AG08395 (cell line): ENCODE measurements around the gene CERS6.
"Not testable (repeated sequence)": the region's sequence is repeated elsewhere in the genome, so short reads cannot be mapped to it uniquely, and the experiment has no call there.

ENCODE experiments used
- DNase-seq: peaks from one replicate; pipeline ENCODE4 v3.0.0; 2012; ENCODE audit warnings: mixed read lengths, low spot score

CERS6 gene

DNA sequence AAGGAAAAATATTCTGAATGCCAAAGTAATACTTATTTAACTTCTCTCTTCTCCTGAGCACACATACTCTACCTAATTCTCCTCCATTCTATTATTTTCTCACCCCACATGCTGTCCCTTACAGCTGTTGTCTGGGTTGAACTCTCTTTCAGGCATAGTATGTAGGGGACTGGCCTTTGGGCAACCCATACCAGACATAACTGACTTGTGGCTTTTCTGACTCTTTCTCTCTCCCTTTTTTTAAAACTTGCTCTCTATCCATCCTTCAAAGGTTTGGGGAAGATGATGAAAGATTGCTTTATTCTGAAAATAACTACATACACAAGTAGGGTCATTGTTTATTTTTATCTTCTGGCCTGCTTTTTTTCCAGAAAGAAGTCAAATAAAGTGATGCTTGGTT lies 276.4 kb downstream of the CERS6 start:
- DNase-seq = no peak

DNA sequence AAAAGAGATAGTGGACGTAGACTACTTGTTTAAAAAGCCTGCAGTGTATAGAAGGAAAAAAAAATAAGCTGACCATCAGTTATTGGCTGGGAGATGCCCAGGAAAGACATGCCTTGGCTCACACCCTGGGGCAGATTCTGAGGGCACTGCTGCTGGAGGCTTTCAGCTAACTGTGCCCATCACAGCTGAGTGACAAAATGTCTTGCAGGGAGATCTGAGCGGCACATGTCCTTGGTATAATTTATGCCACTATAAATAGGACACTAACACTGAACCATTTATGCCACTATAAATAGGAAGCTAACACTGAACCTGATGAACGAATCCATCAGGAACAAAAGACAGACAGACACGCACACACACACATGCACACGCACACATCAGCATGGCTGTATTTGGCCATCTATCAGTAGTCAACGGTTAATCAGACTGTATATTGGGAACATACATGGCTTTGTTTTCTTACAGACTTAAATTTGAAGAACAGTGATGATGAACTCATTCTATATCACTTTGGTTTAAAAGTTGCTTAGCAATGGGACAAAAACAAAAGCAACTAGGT lies 278.2 kb downstream of the CERS6 start:
- no peak for DNase-seq

DNA sequence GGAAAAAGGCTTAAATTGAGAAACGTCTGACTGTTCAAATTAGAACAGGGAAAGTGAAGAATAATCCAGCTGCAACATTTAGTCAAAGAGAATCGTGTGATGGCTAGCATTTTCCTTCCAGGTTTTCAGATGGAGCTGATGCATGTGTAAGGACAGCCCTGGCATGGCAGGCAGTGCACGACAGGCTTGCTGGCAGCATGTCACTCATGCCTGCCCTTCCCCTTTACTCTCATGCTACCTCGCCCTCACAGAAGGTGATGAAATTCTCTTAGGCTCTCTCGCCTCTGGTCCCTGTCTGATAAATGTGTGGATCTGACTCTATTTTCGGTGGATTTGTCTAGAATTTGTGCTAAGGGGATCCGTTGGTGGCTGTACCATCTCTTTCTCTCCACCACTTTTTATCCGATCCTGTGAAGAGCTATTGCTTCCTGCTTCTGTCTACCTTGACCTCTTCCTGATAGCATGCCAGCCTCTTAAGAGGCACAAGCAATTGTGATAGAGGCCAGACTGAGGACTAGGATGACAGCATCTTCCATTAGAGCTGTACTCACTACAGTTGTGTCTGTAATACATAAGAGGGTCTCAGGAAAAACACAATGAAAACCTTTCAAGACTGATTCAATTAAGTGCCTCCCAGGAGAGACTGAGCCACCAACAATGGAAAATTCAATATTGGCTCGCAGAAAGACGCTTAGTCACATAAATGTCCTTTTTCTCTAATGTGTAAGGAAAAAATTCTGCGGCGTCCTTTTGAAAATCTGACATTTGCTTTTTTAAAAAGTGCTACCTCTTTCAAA lies 280.8 kb downstream of the CERS6 start:
- DNase-seq = no peak

DNA sequence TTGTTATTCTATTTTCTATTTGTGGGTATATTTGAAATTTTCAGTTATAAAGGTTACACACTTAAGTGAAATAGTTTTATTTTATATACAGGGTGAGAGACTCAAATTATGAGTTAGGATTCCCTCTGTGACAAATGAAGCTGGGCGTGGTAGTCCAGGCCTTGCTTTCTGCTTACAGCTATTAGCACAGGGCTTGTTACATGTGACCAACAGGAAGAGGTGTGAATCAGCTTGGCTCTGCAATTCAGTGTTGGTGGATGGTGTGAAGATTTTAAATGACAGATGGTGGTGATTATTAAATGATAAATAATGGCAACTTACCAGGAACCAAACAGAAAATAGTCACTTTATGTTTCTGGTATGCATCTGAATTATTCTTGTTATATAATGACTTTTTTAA lies 282.0 kb downstream of the CERS6 start:
- DNase-seq = no peak

DNA sequence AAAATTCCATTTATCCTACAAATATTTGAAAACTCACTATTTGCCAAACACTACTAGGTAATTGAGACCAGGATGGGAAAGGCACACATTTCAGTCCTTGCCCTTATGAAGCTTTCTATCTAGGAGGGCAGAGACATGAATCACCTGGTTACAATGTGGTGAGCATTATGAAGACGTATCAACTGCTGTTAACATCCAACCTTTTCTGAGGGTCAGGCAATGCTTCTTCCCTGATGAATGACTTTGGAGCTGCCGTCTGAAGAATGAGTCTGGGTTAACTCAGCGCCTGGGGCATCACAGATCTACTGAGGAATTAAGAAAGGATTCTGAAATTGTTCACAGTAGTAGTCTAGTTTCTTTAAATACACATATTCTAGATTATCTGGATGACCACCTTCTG lies 284.3 kb downstream of the CERS6 start:
- no peak for DNase-seq

DNA sequence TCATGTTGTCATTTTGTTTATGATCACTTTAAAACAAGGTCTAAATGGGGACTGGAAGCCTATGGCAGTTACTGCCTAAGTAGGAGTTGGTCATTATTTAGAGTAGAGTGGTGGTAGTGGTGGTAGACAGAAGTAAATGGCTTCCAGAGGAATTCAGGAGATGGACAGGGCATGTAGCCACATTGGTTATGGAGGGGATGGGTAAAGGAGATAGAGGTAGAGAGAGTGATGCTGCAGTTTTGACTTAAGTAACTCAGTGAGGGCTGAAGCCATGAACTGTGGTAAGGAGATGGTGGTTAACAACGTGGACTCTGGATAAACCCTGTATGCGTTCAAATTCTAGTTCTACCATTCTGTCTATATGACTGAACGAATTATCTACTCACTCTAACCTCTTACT lies 284.7 kb downstream of the CERS6 start:
- no peak for DNase-seq

DNA sequence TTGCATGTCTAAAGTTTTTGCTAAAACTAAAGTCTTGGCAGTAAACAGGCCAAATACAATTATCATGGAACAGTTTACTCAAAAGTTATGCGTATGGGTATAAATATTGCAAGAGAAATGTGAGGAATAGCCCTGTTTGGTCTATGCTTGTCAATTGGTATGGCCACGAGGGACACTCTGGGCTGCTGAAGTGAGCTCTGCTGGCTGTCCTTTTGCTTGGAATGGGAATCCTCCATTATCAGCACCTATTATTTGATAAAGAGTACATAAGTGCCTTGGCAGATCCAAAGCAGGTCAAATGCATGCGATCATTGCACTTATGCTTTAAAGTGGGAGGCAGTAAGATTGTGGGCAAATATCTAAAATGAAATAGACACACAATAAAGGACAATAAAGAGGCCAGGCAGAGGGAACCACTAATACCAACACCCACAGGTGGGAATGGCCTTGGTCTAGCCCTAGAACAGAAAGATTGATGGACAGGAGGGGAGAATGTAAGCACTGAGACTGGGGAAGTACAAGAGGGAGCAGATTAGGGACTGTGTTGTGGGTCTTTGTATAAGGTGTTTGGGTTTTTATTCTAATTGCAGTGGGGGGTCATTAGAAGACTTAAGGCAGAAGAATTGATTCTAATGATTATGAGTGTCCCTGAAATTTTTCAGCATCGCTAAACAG lies 286.3 kb downstream of the CERS6 start:
- no peak for DNase-seq

DNA sequence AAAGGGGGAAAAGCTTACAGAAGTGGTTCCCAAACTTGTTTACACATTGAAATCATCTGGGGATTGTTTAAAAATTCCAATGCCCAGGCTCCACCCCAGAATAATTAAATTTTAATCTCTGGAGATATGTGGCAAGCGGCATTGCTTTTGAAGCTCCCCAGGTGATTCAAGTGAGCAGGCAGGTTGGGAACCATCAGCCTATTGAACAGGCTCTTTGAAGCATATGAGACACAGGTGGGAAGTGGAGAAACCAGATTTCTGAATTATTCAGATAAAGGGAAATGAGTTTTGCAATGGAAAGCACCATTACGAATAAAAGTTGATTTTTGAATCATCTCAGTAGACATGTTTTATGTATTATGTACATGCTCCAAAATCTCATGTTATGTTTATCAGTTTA lies 288.8 kb downstream of the CERS6 start:
- DNase-seq = no peak

DNA sequence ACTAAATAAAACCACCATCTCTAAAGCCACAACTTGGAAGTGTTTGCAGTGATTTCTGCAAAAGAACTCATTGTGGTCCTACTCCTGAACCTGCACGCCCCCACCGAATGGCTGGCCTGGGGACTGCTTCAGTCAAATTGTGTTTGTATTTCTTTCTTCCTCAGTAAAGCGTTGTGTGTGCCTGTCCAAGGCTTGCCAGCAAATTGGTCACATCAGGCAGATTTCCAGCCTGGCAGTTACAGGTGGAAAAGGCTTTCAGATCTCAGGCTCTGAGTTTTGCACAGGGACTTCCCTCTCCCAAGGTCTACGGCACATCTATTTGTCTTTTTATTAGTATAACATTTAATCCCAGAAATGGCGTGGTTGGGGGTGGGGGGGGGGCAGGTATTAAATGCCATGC lies 292.4 kb downstream of the CERS6 start:
- DNase-seq = no peak

DNA sequence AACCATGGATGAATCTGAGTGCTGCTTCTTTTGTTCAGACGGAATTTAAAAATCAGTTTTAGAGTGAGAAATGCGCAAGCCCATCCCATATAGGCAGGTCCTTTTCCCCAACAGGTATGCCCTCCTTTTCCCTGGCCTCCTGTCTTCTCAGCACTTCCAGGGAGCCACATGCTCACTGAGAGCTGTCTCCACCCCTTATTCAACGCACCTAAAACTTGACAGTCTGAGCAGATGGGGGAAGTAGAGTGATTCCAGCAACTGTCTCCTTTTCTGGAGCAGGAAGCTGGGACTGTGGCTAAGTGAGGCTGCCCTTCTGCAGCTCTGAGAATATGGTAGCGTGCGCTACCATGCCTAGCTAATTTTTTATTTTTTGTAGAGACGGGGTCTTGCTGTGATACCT lies 293.2 kb downstream of the CERS6 start:
- no peak for DNase-seq

DNA sequence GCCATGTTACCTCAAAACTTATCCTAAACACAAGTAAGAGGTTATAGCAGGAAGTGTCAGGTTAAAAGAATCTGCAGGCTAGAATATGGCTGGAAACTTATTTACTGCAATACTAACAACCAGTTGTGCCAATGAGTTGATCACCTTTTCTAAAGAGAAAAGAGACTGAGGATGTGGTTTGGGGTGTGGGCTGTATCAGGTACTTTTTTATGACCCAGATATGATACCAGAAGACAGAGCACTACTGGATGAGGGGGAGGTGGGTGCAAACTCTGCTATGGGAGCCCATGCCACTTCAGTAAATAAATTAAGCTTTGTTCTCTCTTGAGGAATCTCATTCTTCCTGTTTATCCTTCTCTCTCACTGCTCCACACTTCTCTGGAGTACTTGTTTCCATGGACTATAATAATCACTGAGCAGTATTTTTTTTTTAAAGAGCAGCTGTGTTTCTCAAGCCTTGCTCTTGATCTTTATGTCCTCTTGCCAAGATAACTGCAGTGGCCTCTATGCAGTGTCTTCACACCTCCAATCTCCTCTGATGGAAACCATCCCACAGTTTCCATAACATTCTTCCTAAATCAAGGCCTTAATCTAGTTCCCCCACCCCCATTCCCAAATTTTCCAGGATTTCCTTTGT lies 295.1 kb downstream of the CERS6 start:
- no peak for DNase-seq

DNA sequence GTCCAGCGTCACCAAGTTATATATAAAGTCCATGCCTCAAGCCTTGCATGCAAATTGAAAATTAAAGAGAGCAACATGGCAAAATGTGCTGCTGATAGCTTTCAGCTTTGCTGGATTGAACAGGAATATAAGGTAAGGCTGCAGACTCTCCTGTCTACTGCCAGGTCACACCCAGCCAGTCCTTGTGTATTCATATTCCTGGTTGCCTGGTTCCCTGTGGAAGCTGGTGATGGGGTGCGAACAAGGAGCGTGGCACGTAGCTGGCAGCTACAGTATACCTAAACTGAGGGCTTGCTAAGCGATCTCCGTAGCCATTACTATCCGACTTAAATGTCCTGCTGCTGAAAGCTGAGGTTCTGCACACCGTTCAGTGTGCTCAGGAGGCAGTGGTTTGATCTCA lies 296.3 kb downstream of the CERS6 start:
- DNase-seq = no peak

DNA sequence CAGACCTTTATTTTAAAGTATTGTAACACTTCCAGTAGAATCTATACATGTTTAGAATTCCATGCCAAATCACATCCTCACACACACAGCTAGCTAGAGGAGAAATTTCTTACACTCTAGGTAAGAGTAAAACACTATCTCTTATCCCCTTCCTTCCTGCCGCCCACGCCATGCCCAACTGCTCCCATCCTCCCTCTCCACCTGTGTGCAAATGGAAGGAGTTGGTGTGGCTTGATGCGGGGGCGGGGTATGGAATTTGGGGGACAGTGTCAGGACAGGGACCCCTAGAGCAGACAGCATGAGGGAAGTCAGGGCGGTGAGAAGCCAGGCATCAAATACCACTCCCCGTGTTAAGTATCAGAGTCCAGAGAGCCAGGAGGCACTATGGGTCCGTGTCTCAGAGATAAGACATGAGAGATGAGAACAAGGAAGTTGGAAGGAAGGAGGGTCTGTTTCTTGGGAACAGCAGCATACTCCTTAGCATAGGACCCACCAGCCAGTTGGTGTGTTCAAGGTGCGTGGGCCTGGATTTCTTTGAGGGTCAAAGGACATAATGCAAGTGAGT lies 297.8 kb downstream of the CERS6 start:
- DNase-seq = no peak

DNA sequence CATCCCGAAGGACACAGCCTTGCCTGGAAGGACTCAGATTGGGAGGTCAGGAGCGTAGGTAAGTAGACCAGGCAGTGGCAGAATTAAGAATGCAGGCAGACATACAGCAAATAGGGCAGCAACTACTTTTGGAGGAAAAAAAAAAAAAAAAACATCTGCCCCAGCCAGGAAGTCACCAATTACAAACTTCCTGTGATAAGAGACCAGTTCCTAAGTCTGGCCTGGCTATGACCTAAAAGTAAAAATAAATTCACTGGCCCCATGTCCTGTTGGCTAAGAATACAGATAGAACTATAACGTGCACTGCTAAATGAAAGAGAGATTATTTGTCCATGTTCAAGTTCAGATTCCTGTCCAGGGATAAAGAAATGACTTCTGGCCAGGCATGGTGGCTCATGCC lies 301.2 kb downstream of the CERS6 start:
- no peak for DNase-seq

DNA sequence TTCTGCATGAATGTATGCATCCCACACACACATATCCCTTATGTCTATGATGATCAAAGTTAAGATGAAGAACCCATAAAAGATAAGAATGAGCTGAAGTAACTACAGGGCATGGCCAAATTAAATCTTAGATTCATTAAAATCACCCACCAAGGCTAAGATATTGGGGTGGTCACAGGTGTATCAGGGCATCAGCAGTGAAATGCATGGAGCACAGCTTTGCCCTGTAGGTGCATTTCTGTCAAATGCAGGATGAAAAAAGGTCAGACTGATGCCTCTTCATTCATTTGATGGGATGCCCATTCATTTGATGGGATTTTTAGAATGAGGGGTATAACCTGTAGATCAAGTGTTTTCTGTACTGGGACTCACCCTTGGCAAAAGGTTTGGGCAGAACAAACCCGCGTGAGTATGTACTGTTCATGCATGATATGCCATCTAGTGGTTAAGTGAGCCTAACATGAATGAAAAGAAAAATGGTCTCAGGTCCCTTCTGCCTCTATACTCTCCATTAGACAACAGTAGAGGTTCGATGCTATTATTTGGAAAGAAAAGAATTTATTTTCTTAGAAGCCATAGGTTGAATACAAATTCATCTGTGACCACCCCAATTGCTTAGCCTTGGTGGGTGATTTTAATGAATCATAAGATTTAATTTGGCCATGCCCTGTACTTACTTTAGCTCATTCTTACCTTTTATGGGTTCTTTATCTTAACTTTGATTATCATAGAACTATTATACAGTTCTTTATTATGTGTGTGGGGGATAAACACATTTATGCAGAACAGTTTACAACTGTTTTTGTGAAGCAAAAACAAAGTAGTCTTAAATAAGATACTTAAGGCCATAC lies 303.1 kb downstream of the CERS6 start:
- DNase-seq = peak; percentile 69

DNA sequence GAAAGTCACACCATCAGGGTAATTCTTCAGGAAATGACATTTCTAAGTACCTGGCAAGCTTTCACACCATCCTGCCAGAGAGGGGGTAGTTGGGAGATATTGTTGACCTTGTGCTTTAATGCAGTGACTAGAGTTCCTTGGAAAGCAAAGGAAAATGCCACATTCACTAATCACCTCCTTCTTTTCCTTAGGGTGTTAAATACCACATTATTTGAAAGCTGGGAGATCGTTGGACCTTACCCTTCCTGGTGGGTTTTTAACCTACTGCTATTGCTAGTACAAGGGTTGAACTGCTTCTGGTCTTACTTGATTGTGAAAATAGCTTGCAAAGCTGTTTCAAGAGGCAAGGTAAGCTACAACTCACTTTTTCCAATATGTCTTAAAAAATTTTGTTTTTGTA lies 309.3 kb downstream of the CERS6 start:
- no peak for DNase-seq

DNA sequence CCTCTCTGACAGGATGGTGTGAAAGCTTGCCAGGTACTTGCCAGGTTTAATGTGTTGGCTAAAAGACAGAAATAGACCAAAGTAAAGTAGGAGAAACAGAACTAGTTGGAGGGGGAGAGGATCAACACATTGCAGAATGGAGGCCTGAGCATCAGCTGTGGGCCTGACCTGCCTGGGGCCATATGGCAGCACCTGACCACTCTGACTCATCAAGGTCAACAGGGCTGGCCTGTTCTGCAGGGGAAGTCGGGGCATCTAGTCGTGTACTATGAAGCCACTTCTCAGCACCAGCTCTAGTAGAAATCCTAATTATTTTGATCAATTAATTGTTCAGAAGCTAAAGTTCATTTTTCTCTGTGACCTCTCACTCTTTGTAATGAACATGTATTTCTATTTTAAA lies 310.5 kb downstream of the CERS6 start:
- no peak for DNase-seq

DNA sequence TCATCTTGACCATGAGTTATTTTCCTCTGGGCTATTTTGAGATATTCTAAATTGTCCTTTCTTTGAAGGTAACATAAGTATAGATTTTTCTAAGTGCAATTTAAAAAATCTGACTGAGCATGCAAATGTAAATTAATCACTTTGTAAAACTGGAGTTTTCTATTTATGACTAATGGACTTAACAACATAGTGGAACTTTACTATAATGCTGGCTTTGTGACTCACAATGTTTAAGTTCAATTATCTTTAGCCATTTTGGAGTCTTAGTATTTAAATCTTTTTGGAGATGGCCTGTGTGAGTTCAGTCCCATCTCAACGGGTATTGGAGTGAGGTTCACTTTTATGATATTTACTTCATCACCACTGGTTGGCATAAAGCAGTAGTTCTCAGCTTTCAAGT lies 311.2 kb downstream of the CERS6 start:
- DNase-seq = no peak

DNA sequence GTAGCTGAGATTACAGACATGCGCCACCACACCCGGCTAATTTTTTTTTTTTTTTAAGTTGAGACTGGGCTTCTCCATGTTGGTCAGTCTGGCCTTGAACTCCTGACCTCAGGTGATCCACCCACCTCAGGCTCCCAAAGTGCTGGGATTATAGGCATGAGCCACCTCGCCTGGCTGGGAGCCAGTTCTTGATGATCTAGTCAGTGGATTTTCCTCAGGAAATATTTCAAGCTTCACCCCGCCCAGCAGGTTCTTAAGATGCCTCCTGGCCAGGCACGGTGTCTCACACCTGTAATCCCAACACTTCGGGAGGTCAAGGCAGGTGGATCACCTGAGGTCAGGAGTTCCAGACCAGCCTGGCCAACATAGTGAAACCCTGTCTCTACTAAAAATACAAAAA lies 312.3 kb downstream of the CERS6 start:
- not testable (repeated sequence) for DNase-seq

DNA sequence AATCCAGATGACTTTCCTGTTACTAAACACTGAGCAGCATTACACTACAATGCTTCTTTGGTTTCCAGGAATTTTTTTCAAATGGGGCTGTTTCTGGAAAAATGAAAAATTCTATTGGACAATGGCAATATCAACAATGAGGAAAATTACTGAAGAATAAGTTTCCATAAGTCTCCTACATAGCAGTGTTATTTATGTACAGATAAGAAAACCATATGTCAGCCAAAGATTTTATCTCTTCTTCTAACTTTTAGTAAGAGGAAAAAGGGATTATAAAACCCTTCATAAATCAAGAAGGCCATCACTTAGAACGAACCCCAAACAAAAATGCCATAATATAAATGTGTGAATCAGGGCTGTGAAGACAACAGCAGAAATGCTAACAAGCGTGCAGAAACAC lies 314.7 kb downstream of the CERS6 start:
- no peak for DNase-seq

DNA sequence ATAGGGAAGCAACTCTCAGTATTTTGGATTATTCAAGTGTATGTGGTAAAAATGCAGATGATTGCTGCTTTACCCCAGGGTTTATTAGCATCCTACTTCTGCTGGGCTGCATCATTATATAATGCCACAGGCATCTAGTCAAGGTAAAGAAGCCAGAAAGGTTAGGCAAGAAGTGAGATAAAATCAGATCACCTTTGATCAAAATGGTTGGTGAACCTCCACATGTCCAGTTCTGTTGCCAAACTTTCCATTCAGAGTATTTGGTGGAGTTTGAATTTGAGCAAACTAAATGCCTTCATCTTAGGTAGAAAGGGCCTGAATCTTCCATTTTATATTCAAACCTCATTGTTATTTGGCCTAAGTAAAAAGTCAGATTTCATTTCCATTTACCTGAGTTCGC lies 316.6 kb downstream of the CERS6 start:
- no peak for DNase-seq

DNA sequence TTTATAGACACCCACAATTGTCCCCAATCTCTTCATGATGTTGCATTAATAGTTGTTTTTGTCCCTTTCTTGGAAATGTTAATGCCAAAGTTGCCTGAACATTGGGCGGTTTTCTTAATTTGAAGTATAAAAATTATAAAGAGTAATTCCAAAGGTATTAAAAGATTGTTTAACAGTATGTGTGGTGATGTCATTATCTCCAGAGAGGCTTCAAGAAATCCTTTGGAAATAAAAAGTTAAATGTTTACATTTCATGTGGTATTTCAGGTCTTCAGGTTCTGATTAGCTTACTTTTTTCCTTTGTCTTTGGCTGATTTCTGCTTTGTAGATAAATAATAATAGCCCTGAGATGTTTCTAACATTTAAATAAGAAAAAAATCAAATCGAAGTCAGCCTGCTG lies 317.1 kb downstream of the CERS6 start:
- no peak for DNase-seq
